NCI-H187 (cell line): ENCODE measurements around the gene KIF2C.
"Not testable (repeated sequence)": the region's sequence is repeated elsewhere in the genome, so short reads cannot be mapped to it uniquely, and the experiment has no call there.

Experiments used
- DNase-seq, 2 experiments: peaks; one replicate each; lab custom pipeline; 2025; lab: John Stamatoyannopoulos, UW

Gene KIF2C

GRCh38 chr1:44812822-44813543 is 73.3 kb downstream of the KIF2C start:
- no peak for DNase-seq

GRCh38 chr1:44815926-44816325 is 76.3 kb downstream of the KIF2C start:
- DNase-seq, result not testable (repeated sequence)

GRCh38 chr1:44817307-44817706 is 77.7 kb downstream of the KIF2C start:
- DNase-seq, result no peak
